ENCODE data around the gene PLTP. TPM values are rescaled to one million over a fixed set of nuclear protein-coding genes. Genes with fewer than 3 reads are reported as not detected.

Gene PLTP
- total RNA-seq, 4 donors from 2014 or later: 22.2 to 77.3 (median 37.3) TPM

DNA sequence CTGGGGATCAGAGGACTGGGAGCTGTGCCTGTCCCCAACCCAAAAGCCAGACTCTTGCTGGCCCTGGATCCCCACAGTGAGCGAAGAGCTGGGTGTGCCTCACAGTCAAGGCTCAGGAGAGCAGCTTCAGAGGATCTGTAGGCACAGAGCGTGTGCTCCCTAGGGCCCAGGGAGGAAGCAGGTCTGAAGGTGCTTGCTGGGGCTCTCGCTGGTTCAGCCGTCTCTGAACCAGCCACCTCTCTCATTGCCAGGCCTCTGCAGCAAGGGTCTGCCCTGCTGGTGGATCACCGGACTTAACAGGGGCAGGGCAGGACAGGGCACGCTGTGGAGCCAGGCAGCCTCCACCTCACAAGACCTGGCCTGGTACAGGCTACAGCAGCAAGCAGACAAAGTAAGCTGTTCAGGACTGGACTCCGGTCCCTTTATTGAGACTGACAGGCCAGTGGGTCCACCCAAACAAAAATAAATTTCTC is 36.3 kb upstream of the PLTP start:
- no peak for DNase-seq
- Histone ChIP-seq H3K36me3 (peaks cover 0 to 82% of the 10 kb centered on the region in 2 donors), H3K27me3 (no peaks in the 10 kb centered on the region), H3K9me3 (no peaks in the 10 kb centered on the region), H3K4me3 (no peak overlapping the region), H3K27ac (peak overlapping the region; percentile 86 to 96 (median 92)), H3K4me1 (peaks cover 15 to 35% of the 10 kb centered on the region in 2 donors)
- TF ChIP-seq POLR2A (IDR thresholded peaks at IDR 0.05): no peak
- TF ChIP-seq, protein P1, sequence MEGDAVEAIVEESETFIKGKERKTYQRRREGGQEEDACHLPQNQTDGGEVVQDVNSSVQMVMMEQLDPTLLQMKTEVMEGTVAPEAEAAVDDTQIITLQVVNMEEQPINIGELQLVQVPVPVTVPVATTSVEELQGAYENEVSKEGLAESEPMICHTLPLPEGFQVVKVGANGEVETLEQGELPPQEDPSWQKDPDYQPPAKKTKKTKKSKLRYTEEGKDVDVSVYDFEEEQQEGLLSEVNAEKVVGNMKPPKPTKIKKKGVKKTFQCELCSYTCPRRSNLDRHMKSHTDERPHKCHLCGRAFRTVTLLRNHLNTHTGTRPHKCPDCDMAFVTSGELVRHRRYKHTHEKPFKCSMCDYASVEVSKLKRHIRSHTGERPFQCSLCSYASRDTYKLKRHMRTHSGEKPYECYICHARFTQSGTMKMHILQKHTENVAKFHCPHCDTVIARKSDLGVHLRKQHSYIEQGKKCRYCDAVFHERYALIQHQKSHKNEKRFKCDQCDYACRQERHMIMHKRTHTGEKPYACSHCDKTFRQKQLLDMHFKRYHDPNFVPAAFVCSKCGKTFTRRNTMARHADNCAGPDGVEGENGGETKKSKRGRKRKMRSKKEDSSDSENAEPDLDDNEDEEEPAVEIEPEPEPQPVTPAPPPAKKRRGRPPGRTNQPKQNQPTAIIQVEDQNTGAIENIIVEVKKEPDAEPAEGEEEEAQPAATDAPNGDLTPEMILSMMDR (IDR thresholded peaks at IDR 0.05 in 4 of 5, conservative IDR thresholded peaks at IDR 0.05 in 1 of 5): no peak
- in situ Hi-C loops (cut with MboI; ENCODE audit: low sequenced_read_pairs in 4 of 4) (loop anchor here in 1 of 4 donors (10.0 kb wide), 1 partner anchor 123 kb away; the partner anchor contains the start of gene TNNC2), intact Hi-C loops (cut with DNase I; ENCODE audit: low total_unique reads) (loop anchor here (2.0 kb wide), 1 partner anchor 19 kb away; no protein-coding TSS in a partner anchor)
- no peak for ATAC-seq

GRCh38 chr20:45947110-45947866 is 35.3 kb upstream of the PLTP start:
- no peaks in the 10 kb centered on the region for H3K9me3 ChIP-seq
- intact Hi-C loops (cut with DNase I; ENCODE audit: low total_unique reads) (no loop called here), in situ Hi-C loops (cut with MboI; ENCODE audit: low sequenced_read_pairs in 4 of 4) (loop anchor here in 1 of 4 donors (10.0 kb wide), 1 partner anchor 122 kb away; the partner anchor contains the start of gene TNNC2)
- H3K27ac ChIP-seq: peak overlapping the region; percentile 86 to 96 (median 92)
- no peak for DNase-seq
- H3K27me3 ChIP-seq: no peaks in the 10 kb centered on the region
- H3K4me1 ChIP-seq: peaks cover 15 to 35% of the 10 kb centered on the region in 2 donors
- H3K4me3 ChIP-seq: no peak overlapping the region
- ATAC-seq: no peak
- TF ChIP-seq, protein P1 (IDR thresholded peaks at IDR 0.05 in 4 of 5, conservative IDR thresholded peaks at IDR 0.05 in 1 of 5): no peak
- TF ChIP-seq POLR2A (IDR thresholded peaks at IDR 0.05): no peak
- peaks cover 0 to 82% of the 10 kb centered on the region in 2 donors for H3K36me3 ChIP-seq

DNA sequence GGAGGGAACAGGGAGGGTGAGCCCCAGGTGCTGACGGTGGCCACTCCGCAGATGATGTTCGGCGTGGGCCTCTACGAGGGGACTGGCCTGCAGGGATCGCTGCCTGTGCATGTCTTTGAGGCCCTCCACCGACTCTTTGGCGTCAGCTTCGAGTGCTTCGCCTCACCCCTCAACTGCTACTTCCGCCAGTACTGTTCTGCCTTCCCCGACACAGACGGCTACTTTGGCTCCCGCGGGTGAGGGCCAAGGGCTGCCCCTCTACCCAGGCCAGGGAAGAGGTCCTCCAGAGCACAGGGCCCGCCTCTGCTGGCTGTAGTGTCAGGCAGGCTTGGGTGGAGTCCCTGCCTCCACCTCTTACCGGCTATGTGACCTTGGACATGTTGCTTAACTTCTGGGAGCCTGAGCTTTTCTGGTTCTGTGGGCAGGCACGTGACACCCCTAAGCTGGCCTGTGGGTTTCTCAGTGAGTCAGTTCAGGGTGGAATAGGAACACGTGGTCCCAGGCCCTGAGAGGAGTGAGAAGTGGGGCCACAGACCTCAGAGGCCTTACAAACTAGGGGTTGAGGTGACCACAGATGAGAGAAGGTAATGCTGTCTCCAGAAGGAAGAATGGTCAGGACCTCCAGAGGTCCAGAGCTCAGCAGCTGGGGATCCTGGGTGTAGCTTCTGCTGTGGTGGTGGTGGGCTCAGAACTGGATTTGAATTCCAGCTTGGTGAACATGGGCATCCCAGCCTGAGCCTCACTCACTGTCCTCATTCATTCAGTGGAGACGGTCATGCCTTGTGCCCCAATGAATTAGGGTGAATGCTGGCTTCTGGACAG is 34.4 kb upstream of the PLTP start:
- peak; percentile 81 to 91 for DNase-seq
- H3K4me1 ChIP-seq: peaks cover 15 to 35% of the 10 kb centered on the region in 2 donors
- H3K27ac ChIP-seq: peak overlapping the region; percentile 86 to 96 (median 92)
- intact Hi-C loops (cut with DNase I; ENCODE audit: low total_unique reads): no loop called here
- TF ChIP-seq, protein P1 (IDR thresholded peaks at IDR 0.05 in 4 of 5, conservative IDR thresholded peaks at IDR 0.05 in 1 of 5): no peak
- peak in 1 of 2 donors; percentile 57 for TF ChIP-seq POLR2A (IDR thresholded peaks at IDR 0.05)
- no peaks in the 10 kb centered on the region for H3K27me3 ChIP-seq
- H3K4me3 ChIP-seq: no peak overlapping the region
- ATAC-seq: peak; percentile 65 to 89
- peaks cover 0 to 82% of the 10 kb centered on the region in 2 donors for H3K36me3 ChIP-seq
- H3K9me3 ChIP-seq: no peaks in the 10 kb centered on the region
- in situ Hi-C loops (cut with MboI; ENCODE audit: low sequenced_read_pairs in 4 of 4): loop anchor here in 1 of 4 donors (10.0 kb wide), 1 partner anchor 122 kb away; the partner anchor contains the start of gene TNNC2

DNA sequence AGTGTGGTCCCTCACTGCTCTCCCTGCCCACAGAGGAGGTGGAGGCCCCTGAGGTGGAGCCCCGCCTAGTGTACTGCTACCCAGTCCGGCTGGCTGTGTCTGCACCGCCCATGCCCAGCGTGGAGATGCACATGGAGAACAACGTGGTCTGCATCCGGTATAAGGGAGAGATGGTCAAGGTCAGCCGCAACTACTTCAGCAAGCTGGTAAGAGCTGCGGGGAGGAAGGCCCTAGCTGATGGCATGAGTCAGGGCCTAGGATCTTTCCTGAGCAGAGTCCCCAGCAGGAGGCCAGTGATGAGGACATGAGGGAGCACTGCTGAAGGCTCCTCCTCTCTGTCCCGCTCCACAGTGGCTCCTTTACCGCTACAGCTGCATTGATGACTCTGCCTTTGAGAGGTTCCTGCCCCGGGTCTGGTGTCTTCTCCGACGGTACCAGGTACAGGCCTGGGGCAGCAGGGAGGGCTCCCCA is 33.8 kb upstream of the PLTP start:
- no peaks in the 10 kb centered on the region for H3K9me3 ChIP-seq
- DNase-seq (no peak), ATAC-seq (no peak)
- in situ Hi-C loops (cut with MboI; ENCODE audit: low sequenced_read_pairs in 4 of 4): loop anchor here in 1 of 4 donors (10.0 kb wide), 1 partner anchor 121 kb away; the partner anchor contains the start of gene TNNC2
- no peak overlapping the region for H3K4me3 ChIP-seq
- peaks cover 15 to 35% of the 10 kb centered on the region in 2 donors for H3K4me1 ChIP-seq
- intact Hi-C loops (cut with DNase I; ENCODE audit: low total_unique reads): no loop called here
- H3K27ac ChIP-seq: peak overlapping the region; percentile 86 to 96 (median 92)
- H3K27me3 ChIP-seq: no peaks in the 10 kb centered on the region
- H3K36me3 ChIP-seq: peaks cover 0 to 82% of the 10 kb centered on the region in 2 donors
- TF ChIP-seq POLR2A (IDR thresholded peaks at IDR 0.05): no peak
- TF ChIP-seq, protein P1 (IDR thresholded peaks at IDR 0.05 in 4 of 5, conservative IDR thresholded peaks at IDR 0.05 in 1 of 5): no peak

Data from gastrocnemius medialis (tissue), 4 donors.